HCT116 (cell line): Measurements from ENCODE around the gene GPR146. TPM values are rescaled to one million over a fixed set of nuclear protein-coding genes. Genes with fewer than 3 reads are reported as not detected.

Source experiments
- ATAC-seq: fragments of 200-7000 bp; cut with Tn5 transposase; 2 replicates; pipeline ENCODE4 v1.9.1; 2020; ENCODE audit warnings: mild to moderate bottlenecking, moderate library complexity
- BruUV-seq: library from RNA; stranded (reverse); fragments of 400-500 nt; replicated peaks from 2 replicates; lab custom pipeline; 2021; lab: Mats Ljungman, UMichigan
- CTCF ChIA-PET: fragments of 300-600 bp; sonication (Branson Sonifier 250); formaldehyde crosslinking; loops from one replicate; lab custom pipeline; 2021; ENCODE audit warnings: antibody characterized with exemption; lab: Charles Lee
- POLR2A ChIA-PET: fragments of 300-600, 350-600 bp; sonication (Branson Sonifier 250); formaldehyde crosslinking; loops from one replicate; lab custom pipeline; 2021; ENCODE audit warnings: antibody characterized with exemption; lab: Charles Lee
- RAD21 ChIA-PET, 2 experiments: fragments of 300-600 bp; sonication (Branson Sonifier 250); formaldehyde crosslinking; loops; one replicate each; lab custom pipeline; 2023; ENCODE audit warnings: low total read pairs in 2 of 2; ENCODE audit not compliant: uncharacterized antibody in 2 of 2, unreplicated experiment in 2 of 2, low non-redundant PET in 1 of 2; lab: Charles Lee
- DNase-seq: peaks from one replicate; pipeline ENCODE4 v3.0.0-alpha.2; 2010; ENCODE audit warnings: low read depth, low spot score
- H2AFZ ChIP-seq: fragments of 200-600 bp; shearing (Covaris generic), sonication (generic); 2 replicates; pipeline ENCODE4 v1.6.1; 2017; ENCODE audit warnings: low read depth, mixed run types, mixed read lengths, antibody characterized with exemption, low read length; ENCODE audit not compliant: poor library complexity, severe bottlenecking
- H3K27ac ChIP-seq: 2 replicates; pipeline ENCODE4 v1.5.1; 2012; ENCODE audit warnings: low read depth, low read length
- H3K27me3 ChIP-seq: fragments of 200-600 bp; sonication (generic); 2 replicates; pipeline ENCODE4 v1.6.1; 2016; ENCODE audit warnings: mixed run types, low read length, mixed read lengths; ENCODE audit not compliant: insufficient read depth
- H3K36me3 ChIP-seq, 2 experiments: fragments of 200-500 bp in 1 of 2; fragments of 200-600 bp in 1 of 2; sonication (Bioruptor generic) in 1 of 2; sonication (generic) in 1 of 2; 2 replicates each; pipeline versions ENCODE4 v1.5.1 to v1.6.1; 2014 to 2016; ENCODE audit warnings: low read length in 2 of 2, inconsistent platforms in 1 of 2, mixed read lengths in 1 of 2, mixed run types in 1 of 2; ENCODE audit not compliant: insufficient read depth in 2 of 2, control insufficient read depth in 1 of 2
- H3K4me1 ChIP-seq, 2 experiments: fragments of 200-600 bp in 1 of 2; sonication (generic) in 1 of 2; 2 replicates each; pipeline versions ENCODE4 v1.5.1 to v1.6.1; 2012 to 2017; ENCODE audit warnings: low read length in 2 of 2, inconsistent platforms in 1 of 2, mild to moderate bottlenecking in 1 of 2, mixed read lengths in 1 of 2, mixed run types in 1 of 2, moderate library complexity in 1 of 2; ENCODE audit not compliant: insufficient read depth in 2 of 2, control insufficient read depth in 1 of 2
- H3K4me2 ChIP-seq: fragments of 200-600 bp; sonication (generic); 2 replicates; pipeline ENCODE4 v1.6.1; 2017; ENCODE audit warnings: mixed run types, low read length, mixed read lengths
- H3K4me3 ChIP-seq, 2 experiments: fragments of 200-600 bp in 1 of 2; sonication (generic) in 1 of 2; replicated peaks in 1 of 2; 2 replicates each; pipeline ENCODE4 v1.5.1; 2011 to 2016; ENCODE audit warnings: low read length in 2 of 2, control low read depth in 1 of 2, low read depth in 1 of 2, mild to moderate bottlenecking in 1 of 2, mixed read lengths in 1 of 2, mixed run types in 1 of 2
- H3K79me2 ChIP-seq: fragments of 200-600 bp; sonication (generic); 2 replicates; pipeline ENCODE4 v1.6.1; 2017; ENCODE audit warnings: mild to moderate bottlenecking, mixed run types, low read length, moderate library complexity, mixed read lengths; ENCODE audit not compliant: insufficient read depth
- H3K9ac ChIP-seq: fragments of 200-600 bp; sonication (generic); 2 replicates; pipeline ENCODE4 v1.6.1; 2016; ENCODE audit warnings: low read length, mixed read lengths
- H3K9me2 ChIP-seq: fragments of 200-600 bp; sonication (generic), shearing (Covaris generic); 2 replicates; pipeline ENCODE4 v1.6.1; 2017; ENCODE audit warnings: mixed run types, mild to moderate bottlenecking, moderate library complexity; ENCODE audit not compliant: insufficient read depth
- H3K9me3 ChIP-seq, 2 experiments: fragments of 200-500 bp in 1 of 2; fragments of 200-600 bp in 1 of 2; sonication (Bioruptor generic) in 1 of 2; sonication (generic) in 1 of 2; 2 replicates each; pipeline ENCODE4 v1.6.1; 2014 to 2017; ENCODE audit warnings: low read length in 2 of 2, mixed read lengths in 2 of 2, inconsistent platforms in 1 of 2, low read depth in 1 of 2, mild to moderate bottlenecking in 1 of 2, mixed run types in 1 of 2, moderate library complexity in 1 of 2; ENCODE audit not compliant: control insufficient read depth in 1 of 2, insufficient read depth in 1 of 2
- H4K20me1 ChIP-seq: fragments of 200-600 bp; sonication (generic), shearing (Covaris generic); 2 replicates; pipeline ENCODE4 v1.6.1; 2017; ENCODE audit warnings: mixed run types, mild to moderate bottlenecking, moderate library complexity; ENCODE audit not compliant: insufficient read depth
- CBX3 ChIP-seq: IDR thresholded peaks from 2 replicates; pipeline ENCODE4 v1.6.1; 2012; ENCODE audit warnings: low read depth
- RAD21 ChIP-seq: IDR thresholded peaks from 2 replicates; pipeline ENCODE4 v1.6.1; 2012; ENCODE audit warnings: low read depth, mild to moderate bottlenecking
- SIN3A ChIP-seq: IDR thresholded peaks from 2 replicates; pipeline ENCODE4 v1.6.1; 2012; ENCODE audit warnings: low read depth
- TCF7L2 ChIP-seq: IDR thresholded peaks from 2 replicates; pipeline ENCODE4 v1.7.0; 2011; ENCODE audit warnings: borderline replicate concordance, inconsistent platforms; ENCODE audit not compliant: insufficient read depth, insufficient read length; ENCODE audit errors: extremely low read depth
- YY1 ChIP-seq: IDR thresholded peaks from 2 replicates; pipeline ENCODE4 v1.6.1; 2011; ENCODE audit warnings: low read length, low read depth, moderate library complexity, mild to moderate bottlenecking; ENCODE audit not compliant: insufficient replicate concordance; ENCODE audit errors: extremely low read depth
- ZFX ChIP-seq: fragments of 450-650 bp; IDR thresholded peaks from 2 replicates; pipeline ENCODE4 v1.6.1; 2017
- intact Hi-C: fragments of 100-400 bp; cut with micrococcal nuclease; formaldehyde crosslinking; loops from 2 replicates; pipeline ENCODE4 v1.10.0; 2022
- total RNA-seq: library from RNA; stranded (reverse); gene quantifications from one replicate; pipeline ENCODE4 v1.2.1, GENCODE V29; 2021; ENCODE audit not compliant: unreplicated experiment
- TF ChIP-seq, protein P1 (sequence below): IDR thresholded peaks from 2 replicates; pipeline ENCODE4 v1.6.1; 2012
- TF ChIP-seq, protein P2 (sequence below): IDR thresholded peaks from 2 replicates; pipeline ENCODE4 v1.6.1; 2011; ENCODE audit warnings: mild to moderate bottlenecking, low read length, moderate library complexity; ENCODE audit not compliant: insufficient replicate concordance; ENCODE audit errors: extremely low read depth

GPR146 gene
- total RNA-seq, 1 experiment from 2014 or later: 2.4 TPM

DNA sequence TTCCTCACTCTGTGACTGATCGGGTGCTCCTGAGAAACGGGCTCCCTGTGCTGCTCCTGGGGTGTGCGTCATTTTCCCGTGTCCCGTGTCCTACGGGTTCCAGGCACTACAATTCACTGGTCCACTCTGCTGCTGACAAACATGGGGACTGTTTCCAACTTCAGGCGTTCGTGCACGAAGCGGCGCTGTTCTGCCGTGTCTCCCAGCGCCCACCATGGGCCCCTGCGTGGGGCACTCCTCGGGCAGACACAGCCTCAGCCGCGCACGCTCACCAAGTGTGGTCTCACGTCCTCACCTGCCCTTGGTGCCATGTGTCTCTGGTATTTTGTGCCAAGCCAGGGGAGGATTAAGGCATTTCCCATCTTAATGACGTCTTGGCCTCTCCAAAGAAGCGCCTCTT lies 19.0 kb downstream of the GPR146 start:
- CTCF ChIA-PET: no interaction called here
- H3K9ac ChIP-seq: no peak overlapping the region
- no peak overlapping the region for H3K4me2 ChIP-seq
- POLR2A ChIA-PET: no interaction called here
- no peak overlapping the region for H3K4me3 ChIP-seq
- TF ChIP-seq CBX3 (no peak), ZFX (no peak), TCF7L2 (no peak), YY1 (no peak), RAD21 (no peak), SIN3A (no peak)
- TF ChIP-seq, protein P1, sequence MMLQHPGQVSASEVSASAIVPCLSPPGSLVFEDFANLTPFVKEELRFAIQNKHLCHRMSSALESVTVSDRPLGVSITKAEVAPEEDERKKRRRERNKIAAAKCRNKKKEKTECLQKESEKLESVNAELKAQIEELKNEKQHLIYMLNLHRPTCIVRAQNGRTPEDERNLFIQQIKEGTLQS: no peak
- TF ChIP-seq, protein P2, sequence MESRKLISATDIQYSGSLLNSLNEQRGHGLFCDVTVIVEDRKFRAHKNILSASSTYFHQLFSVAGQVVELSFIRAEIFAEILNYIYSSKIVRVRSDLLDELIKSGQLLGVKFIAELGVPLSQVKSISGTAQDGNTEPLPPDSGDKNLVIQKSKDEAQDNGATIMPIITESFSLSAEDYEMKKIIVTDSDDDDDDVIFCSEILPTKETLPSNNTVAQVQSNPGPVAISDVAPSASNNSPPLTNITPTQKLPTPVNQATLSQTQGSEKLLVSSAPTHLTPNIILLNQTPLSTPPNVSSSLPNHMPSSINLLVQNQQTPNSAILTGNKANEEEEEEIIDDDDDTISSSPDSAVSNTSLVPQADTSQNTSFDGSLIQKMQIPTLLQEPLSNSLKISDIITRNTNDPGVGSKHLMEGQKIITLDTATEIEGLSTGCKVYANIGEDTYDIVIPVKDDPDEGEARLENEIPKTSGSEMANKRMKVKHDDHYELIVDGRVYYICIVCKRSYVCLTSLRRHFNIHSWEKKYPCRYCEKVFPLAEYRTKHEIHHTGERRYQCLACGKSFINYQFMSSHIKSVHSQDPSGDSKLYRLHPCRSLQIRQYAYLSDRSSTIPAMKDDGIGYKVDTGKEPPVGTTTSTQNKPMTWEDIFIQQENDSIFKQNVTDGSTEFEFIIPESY: no peak
- 0 out of 4 replicates have a peak, but pooled peaks cover 0 to 2% of the 10 kb centered on the region in 2 experiments for H3K4me1 ChIP-seq
- H3K36me3 ChIP-seq: no peaks in the 10 kb centered on the region
- H3K79me2 ChIP-seq: peaks cover 3% of the 10 kb centered on the region; the same call in 1 of the 2 replicates
- H3K9me2 ChIP-seq: no peaks in the 10 kb centered on the region
- H3K9me3 ChIP-seq: no peaks in the 10 kb centered on the region
- DNase-seq (no peak), ATAC-seq (no peak)
- no peak overlapping the region for H3K27ac ChIP-seq
- BruUV-seq: no TSS peak
- intact Hi-C loops: loop anchor here (10.0 kb wide), 1 partner anchor 159 kb away; no protein-coding TSS in a partner anchor
- no peaks in the 10 kb centered on the region for H3K27me3 ChIP-seq
- H4K20me1 ChIP-seq: no peaks in the 10 kb centered on the region
- RAD21 ChIA-PET: no interaction called here
- no peak overlapping the region for H2AFZ ChIP-seq
